Epithelial cell of prostate (primary cell): ENCODE measurements around the gene SELENOM.
"Not testable (repeated sequence)": the region's sequence is repeated elsewhere in the genome, so short reads cannot be mapped to it uniquely, and the experiment has no call there.

ENCODE experiments used
- DNase-seq: peaks from one replicate; pipeline ENCODE4 v3.0.0-alpha.2; 2011; ENCODE audit warnings: low read depth, low spot score
- H3K27ac ChIP-seq: fragments of 450-650 bp; 2 replicates; pipeline ENCODE4 v1.5.1; 2017; ENCODE audit warnings: mild to moderate bottlenecking

Gene SELENOM

DNA sequence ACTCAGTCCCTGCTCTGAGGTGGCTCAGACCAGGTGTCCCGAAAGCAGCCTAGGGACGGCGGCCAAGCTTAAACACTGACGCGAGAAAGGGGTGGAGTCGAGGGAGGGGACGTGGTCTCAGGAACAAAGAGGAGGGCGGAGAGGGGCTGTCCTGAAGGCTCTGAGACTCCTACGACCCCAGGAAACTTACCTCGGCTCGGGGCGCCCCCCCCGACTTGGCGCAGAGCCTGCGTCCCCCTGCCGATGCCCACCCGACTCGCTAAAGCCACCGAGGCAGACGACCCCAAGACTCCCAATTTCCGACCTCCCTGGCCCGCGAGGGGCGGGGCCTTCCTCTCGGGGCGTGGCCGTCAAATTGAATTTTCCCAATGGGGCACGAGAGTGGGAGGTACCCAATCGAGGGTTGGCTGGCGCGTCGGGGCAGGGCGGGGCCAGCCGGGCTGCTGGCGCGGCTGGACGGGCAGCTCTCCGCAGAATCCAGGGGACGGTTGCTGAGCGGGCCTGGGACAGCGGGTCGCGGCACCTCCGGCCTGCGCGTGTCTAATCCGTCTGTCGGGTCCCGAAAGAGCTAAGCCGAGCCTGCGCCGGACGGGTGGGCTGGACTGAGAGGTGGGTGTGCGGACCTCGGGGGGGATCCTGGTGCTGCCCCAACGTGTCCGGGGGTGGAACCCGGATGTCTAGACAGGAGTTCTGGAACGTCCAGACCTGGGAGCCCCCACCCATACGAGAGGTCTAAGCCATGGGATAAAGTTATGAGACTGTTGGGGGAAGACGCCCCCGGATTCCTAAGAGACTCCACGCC, 26.3 kb downstream of the SELENOM start, which contains the start of gene SMTN:
SMTN (plus strand) TSS at position 471 of the 802 bp plus-strand sequence. CDS start 1,941 bp downstream, outside the sequence.
- H3K27ac ChIP-seq: peak within 1 kb of the TSS; percentile 96

DNA sequence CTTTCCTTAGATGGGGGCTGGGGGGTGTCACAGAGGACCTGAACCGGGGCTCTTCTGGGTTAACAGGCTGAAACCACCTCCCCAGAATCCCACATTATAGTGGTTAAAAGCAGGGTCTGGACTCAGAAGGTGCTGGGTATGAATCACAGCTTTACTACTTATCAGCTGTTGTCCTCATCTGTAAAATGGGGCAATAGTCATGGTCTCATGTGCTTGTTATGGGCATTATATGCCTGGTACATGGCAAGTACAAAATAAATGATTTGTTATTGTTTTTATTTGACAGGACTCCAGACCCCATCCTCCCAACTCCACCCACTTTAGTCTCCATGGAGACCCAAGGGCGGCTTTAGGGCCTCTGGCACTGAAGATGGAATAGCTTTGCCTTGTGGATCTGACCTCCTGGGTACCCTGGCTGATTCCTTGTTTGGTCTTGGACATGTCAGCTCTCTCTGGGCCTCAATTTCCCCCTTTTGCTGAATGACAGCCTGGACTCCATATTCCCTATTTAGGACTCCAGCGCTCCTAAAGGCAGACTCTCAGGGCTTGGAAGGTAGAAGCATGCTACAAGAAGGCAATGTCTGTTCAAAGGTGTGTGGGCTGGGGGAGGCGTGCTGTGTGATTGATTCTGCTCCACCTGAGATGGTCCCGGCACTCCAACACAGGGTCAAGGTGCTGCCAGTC, 27.1 kb downstream of the SELENOM start:
- peak overlapping the region; percentile 96 for H3K27ac ChIP-seq
- no peak for DNase-seq

More for the DNA sequence above, 26.3 kb downstream of the SELENOM start, which contains the start of gene SMTN:
- no peak for DNase-seq

DNA sequence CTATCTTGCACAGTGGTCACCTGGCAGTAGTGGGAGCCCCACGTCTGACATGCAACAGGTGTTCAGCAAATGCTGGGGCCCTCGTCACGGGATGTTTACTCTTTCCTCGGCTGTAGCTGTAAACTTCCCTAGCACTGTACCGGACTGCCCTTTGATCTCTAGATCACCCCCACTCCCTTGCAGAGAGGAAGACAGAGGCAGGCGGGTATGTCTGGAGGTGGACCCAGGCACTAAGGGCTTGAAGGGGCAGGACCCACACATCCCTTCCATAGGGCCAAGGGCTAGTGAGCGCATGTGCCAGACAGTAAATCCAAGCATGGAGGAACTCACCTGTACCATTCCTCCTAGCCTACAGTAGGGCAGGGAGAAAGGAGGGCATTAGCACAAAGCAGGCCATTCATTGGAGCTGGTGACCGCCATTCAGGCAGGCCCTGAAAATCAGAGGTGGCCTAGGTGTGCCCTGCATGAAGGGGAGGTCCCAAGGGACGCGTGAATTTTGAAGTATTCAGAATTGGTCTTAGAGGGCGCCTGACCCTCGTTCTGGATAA, 28.2 kb downstream of the SELENOM start:
- no peak overlapping the region for H3K27ac ChIP-seq
- DNase-seq: no peak

DNA sequence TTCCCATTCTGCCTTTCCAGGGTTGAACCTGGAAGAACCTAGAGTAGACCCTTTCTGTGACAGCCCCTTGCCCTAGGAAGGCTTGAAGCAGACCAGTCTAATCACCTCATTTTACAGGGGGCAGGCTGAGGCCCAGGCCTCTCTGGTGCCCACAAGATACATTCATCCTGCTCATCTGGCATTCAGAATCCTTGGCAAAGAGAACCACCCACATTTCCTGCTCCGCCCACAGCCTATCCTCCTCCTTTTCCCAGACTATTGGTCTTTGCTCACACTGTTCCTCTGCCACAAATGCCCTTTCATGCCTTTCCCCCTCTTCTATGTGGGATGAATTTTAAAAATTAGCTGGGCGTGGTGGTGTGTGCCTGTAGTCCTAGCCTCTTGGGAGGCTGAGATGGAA, 29.0 kb downstream of the SELENOM start:
- not testable (repeated sequence) for DNase-seq, H3K27ac ChIP-seq

DNA sequence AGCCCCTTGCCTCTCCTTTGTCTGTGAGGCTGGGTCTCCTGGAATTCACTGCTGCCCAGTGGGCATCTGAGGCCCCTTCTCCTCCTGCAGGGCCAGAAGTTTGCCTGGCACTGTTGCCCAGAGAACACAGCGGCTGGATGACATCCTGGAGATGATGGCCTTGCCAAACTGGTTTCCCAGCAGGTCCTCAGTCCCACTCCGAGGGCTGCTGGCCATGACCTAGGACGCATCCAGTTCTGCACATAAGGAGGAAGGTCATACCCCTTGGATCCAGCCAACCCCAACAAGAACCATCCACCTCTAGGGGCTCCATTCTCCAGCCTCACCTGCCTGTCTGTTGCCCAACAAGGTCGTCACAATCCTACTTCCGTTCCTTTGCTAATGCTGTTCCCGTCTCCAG, 29.7 kb downstream of the SELENOM start:
- DNase-seq: no peak
- H3K27ac ChIP-seq: no peak overlapping the region

DNA sequence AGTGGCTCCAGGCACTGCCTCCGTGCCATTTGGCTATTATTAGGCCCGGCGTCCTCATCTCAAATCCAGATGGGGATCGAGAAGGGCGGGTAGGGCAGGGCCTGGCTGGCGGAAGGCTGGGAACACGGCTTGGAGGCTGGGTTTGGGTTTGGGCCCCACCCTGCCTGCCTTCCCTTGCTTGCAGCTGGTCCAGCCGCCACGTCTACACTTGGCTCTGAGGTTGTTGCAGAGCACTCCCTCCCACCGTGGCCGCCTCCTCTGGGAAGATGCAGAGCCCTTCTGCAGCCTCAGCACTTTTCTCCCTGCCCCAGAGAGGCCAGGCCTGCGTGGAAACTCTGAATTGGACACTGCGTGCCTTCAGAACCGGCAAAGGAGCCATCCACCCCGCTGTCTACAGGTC, 31.4 kb downstream of the SELENOM start:
- no peak for DNase-seq
- no peak overlapping the region for H3K27ac ChIP-seq

DNA sequence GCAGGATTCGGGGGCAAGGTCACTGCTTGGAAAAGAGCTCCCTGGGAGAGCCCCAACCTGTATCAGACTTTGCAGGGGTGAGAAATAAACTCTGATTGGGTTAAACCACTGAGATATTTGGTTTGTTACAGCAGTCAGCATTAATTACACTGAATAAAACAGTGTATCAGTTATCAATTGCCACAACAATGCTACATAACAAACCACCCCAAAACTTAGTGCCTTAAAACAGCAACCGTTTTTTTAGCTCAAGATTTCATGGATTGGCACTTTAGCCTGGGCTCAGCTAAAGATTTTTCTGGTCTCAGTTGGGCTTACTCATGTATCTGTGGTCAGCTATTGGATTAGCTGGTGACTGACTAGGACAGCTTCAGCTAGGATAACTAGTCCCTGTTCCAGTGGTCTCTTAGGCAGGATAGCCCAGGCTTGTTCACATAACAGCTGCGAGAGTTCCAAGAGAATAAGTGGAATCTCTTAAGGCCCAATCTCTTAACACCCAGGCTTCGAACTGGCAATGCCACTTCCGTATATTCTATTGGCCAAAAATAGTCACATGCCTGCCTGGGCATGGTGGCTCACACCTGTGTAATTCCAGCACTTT, 33.7 kb downstream of the SELENOM start:
- H3K27ac ChIP-seq: not testable (repeated sequence)

DNA sequence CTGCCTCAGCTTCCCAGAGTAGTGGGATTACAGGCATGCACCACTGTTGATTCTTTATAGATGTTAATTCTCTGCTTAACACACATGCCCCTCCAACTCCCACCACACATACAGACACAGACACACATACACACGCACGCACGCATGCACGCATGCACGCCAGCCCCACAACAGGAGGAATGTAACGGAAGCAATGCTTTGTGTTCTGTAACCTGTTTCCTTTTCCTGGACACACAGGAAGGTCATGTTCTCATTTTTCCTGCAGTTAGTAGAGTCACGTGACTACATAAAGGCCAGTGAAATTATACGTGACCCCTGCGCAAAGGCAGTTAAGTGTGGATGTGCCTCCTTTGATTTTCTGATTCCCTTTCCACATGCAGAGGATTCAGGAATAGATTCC, 34.2 kb downstream of the SELENOM start:
- not testable (repeated sequence) for DNase-seq, H3K27ac ChIP-seq

More for the DNA sequence above, 33.7 kb downstream of the SELENOM start:
- not testable (repeated sequence) for DNase-seq

DNA sequence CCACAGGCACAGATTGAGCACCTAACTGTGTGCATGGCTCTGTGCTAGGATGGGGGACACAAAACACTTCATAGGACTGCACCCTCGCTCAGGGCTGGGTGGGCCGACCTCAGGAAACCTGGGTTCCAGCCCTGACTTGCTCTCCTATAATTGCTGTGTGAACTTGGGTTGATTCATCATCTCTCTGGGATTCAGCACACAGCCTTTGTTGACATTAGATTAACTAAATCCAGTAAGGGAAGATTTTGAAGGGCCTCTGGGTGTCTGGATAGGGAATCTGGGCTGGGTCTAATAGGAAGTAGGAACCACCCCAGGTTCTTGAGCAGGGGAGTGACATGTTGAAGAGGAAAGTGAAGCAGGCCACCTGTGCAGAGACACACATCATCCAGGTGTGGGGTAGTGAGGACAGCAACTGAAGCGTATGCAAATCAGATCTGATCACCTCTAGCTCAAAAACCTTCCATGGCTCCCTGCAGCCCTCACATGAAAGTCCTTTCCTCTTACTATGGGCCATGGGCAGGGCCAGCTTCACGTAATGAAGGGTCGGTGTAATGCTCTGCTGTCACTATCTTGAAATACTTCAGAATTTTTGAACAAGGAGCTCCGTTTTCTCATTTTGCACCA, 37.6 kb downstream of the SELENOM start:
- H3K27ac ChIP-seq: not testable (repeated sequence)

DNA sequence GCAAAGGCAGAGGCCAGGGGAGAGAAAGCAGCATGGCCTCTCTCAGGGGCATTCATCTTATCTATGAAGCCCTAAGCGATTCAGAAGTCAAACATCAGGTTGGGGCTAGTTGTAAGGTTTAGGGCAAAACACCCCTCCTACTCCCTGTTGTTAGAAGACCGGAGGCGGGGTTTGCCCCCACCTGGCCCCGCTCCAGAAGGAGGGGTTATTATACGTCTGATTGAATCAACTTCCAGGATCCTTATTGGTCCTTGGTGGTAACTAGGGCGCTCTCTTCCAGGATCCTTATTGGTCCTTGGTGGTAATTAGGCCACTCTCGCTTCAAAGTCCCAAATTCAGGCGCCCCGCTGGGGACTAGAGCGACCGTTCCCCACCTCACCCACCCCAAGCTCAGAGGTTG, 38.4 kb downstream of the SELENOM start:
- H3K27ac ChIP-seq: no peak overlapping the region
- DNase-seq: no peak

More for the DNA sequence above, 37.6 kb downstream of the SELENOM start:
- DNase-seq: not testable (repeated sequence)

DNA sequence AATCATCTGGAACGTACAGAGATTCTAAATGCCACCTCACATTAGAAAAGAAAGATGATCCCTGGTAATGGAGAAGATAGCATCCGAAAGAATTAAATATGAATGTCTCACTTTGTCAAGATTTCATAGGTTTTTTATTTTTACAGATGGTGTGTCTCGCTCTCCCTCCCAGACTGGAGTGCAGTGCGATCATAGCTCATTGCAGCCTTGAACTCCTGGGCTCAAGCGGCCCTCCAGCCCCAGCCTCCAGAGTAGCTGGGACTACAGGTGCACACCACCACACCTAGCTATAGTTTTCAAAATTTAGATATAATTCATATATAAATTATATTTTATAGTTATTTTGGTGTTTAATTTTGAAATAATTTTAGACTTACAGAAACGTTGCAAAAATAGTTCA, 43.0 kb downstream of the SELENOM start:
- no peak for DNase-seq
- no peak overlapping the region for H3K27ac ChIP-seq

DNA sequence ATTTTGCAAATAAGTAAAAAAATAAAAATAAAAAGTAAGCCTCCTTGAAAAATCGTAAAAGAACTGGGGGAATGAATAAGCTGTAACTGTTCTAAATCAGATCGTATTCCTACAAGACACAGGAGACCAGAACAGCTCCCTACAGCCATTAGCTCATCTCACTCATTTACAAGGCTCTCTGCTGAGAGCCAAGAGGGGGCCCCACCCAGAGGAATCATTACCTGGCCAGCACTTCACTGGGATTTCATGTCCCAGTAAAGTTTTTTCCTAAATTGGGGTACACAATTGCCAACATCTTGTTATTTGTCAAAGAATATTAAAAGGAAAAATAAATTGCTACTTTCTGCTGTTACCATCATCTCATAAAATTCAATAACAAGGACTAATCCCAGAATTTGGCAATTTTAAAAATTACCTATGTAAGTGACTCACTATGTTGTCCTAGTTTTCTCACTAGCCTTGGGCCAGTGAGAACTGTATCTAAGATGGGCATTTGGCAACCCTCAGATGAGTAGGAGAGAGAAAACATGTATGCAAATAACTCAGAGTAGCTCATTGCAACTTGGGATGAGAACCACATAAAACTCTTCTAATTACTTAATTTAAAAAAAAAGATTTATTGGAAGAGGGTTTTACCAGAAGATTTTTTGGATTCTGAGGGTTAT, 44.7 kb downstream of the SELENOM start:
- peak overlapping the region; percentile 64 for H3K27ac ChIP-seq
- DNase-seq: no peak

DNA sequence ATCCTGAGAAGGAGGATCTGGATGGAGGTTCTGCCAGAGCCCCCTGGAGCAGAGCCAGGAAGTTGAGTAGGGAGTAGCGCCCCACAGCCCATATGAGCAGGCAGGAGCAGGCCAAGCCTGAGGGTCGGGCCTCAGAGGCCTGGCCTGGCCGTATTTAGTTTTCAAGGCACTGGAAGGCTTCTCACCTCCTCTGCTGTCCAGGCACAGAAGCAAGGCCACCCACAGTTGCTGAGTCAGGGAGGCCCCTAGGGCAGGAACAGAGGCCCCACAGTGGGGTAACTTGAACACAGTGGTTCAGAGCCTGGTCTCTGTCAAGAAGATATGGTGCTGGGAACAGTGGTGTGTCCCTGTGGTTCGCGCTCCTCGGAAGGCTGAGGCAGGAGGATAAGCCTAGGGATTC, 47.7 kb downstream of the SELENOM start:
- not testable (repeated sequence) for DNase-seq, H3K27ac ChIP-seq

DNA sequence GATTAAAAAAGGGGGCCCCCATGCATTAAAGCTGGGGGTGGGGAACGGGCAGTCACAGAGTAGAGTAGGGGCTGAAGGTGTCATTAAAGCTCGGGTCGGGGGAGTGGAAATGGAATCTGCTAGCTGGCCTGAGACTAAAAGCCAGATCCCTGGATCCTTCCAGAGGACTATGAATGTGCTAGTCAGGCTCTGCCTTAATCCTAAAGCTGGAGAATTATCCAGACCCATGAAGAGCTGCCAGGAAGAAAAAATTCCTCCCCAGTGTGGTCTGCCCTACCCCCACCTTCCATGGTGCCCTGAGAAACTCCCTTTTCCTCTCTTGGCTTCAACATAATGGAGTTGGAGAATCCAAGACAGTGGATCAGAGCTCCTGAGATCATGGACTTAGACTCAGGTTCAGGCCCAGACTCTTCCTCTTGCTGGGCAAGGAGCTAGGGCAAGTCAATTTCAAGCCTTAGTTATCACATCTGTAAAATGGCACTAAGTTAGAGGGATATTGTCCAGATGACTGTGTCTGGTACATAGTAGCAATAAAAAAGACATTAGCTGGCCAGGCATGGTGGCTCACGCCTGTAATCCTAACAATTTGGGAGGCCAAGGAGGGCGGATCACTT, 50.3 kb downstream of the SELENOM start:
- H3K27ac ChIP-seq: no peak overlapping the region
- no peak for DNase-seq

DNA sequence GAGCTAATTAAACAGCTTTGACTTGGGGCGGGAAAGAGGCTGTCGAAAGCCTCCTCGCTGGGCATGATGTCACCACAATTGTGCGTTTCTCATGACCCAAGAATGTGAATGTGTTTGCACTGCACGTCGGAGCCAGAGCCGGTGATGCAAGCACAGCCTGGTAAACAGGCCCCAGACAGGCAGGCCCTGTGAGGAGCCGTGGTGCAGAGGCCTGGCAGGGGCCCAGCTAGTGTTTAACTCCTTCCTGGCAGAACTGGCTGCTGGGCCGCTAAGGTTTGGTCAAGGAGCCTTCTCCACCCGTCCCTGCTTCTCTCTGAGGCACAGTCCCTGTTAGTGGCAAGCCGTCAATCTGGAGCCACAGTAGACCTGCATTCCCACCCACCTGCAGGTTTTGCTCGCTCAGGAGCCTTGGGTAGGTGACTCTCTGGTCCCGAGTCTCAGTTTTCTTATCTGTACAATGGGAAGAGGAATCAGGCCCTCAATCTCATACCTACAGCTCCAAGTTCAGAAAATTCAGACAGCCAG, 51.7 kb downstream of the SELENOM start:
- peak; percentile 99 for DNase-seq

DNA sequence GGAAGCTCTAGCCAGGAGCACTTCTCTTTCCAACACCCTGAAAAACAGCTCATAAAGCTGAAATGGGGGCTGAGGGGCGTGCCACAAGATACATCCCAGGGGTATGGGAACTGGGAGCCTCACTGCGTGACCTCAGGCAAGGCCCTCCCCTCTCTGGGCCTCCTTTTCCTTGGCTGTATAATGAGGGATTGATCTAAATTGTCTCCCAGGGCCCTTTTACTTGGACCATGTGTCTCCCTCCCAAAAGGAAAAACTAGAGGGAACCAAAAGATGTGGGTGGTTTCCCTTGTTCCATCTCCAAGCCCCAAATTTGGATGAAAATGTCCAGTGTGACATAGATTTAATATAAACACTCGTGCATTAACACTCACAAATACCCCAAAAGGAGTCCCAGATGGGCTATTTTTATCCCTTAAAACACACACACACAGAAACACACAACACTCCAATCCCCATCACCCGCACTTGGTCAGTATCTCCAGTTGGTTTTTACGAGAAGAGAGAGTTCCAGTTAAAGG, 52.2 kb downstream of the SELENOM start:
- H3K27ac ChIP-seq: peak overlapping the region; percentile 71
- DNase-seq: no peak

More for the DNA sequence above, 51.7 kb downstream of the SELENOM start:
- H3K27ac ChIP-seq: peak overlapping the region; percentile 71
